ENCODE measurements around the gene HBA2. TPM values are rescaled to one million over a fixed set of nuclear protein-coding genes. Genes with fewer than 3 reads are reported as not detected.

HBA2 gene
- total RNA-seq, 2 experiments from 2014 or later: 0.62 TPM; not detected in 1

- Mint-ChIP-seq H3K9me3 (no peaks in the 10 kb centered on the region), H3K4me3 (no peak overlapping the region), H3K27me3 (ENCODE audit: low read depth) (peaks cover 37% of the 10 kb centered on the region), H3K36me3 (ENCODE audit: low read depth) (no peaks in the 10 kb centered on the region), H3K4me1 (ENCODE audit: low read depth) (peaks cover 9% of the 10 kb centered on the region), H3K27ac (no peak overlapping the region)
- CTCF ChIA-PET: interaction anchor here (0.6 to 1.0 kb wide), 3 partner anchors 18 to 562 kb away, joined by 3 to 4 read pairs (median 3); no protein-coding TSS in a partner anchor
- intact Hi-C loops (cut with micrococcal nuclease): no loop called here
- no peak for DNase-seq
These were observed 6.8 kb downstream of the HBA2 start for GRCh38 chr16:179211-180092.

GRCh38 chr16:180101-180675 lies 7.5 kb downstream of the HBA2 start, which contains the start of gene HBQ1:
HBQ1 (plus strand) TSS chr16:180459; CDS start chr16:180487, 28 bp downstream.
- Mint-ChIP-seq H3K4me1 (ENCODE audit: low read depth) (peaks cover 5% of the 10 kb centered on the region), H3K36me3 (ENCODE audit: low read depth) (peaks cover 2% of the 10 kb centered on the region), H3K9me3 (no peaks in the 10 kb centered on the region), H3K4me3 (peak within 1 kb of the TSS; percentile 49), H3K27me3 (ENCODE audit: low read depth) (peaks cover 30% of the 10 kb centered on the region), H3K27ac (no peak within 1 kb of the TSS)
- DNase-seq: no peak
- CTCF ChIA-PET: interaction anchor here (0.6 to 2.8 kb wide), 5 partner anchors 19 to 561 kb away, joined by 3 to 15 read pairs (median 4); no protein-coding TSS in a partner anchor
- intact Hi-C loops (cut with micrococcal nuclease): no loop called here

- H3K4me1 Mint-ChIP-seq (ENCODE audit: low read depth): no peaks in the 10 kb centered on the region
- DNase-seq: peak; percentile 88
- intact Hi-C loops (cut with micrococcal nuclease): loop anchor here (1.0 kb wide), 4 partner anchors 64 to 181 kb away; no protein-coding TSS in a partner anchor
- CTCF ChIA-PET: interaction anchor here (0.7 to 2.8 kb wide), 16 partner anchors 10 to 156 kb away, joined by 3 to 20 read pairs (median 3); no protein-coding TSS in a partner anchor
- H3K4me3 Mint-ChIP-seq: peak overlapping the region; percentile 49
- H3K9me3 Mint-ChIP-seq: no peaks in the 10 kb centered on the region
- peaks cover 25% of the 10 kb centered on the region for H3K27me3 Mint-ChIP-seq (ENCODE audit: low read depth)
- H3K36me3 Mint-ChIP-seq (ENCODE audit: low read depth): peaks cover 7% of the 10 kb centered on the region
- H3K27ac Mint-ChIP-seq: no peak overlapping the region
These were observed 8.2 kb downstream of the HBA2 start for GRCh38 chr16:180681-181564.

GRCh38 chr16:181565-182021 lies 8.9 kb downstream of the HBA2 start:
- Mint-ChIP-seq H3K4me3 (no peak overlapping the region), H3K27ac (no peak overlapping the region), H3K9me3 (no peaks in the 10 kb centered on the region), H3K4me1 (ENCODE audit: low read depth) (no peaks in the 10 kb centered on the region), H3K36me3 (ENCODE audit: low read depth) (peaks cover 7% of the 10 kb centered on the region), H3K27me3 (ENCODE audit: low read depth) (peaks cover 25% of the 10 kb centered on the region)
- no peak for DNase-seq
- intact Hi-C loops (cut with micrococcal nuclease): loop anchor here (1.0 kb wide), 4 partner anchors 64 to 181 kb away; no protein-coding TSS in a partner anchor
- CTCF ChIA-PET: interaction anchor here (0.7 to 2.8 kb wide), 16 partner anchors 9 to 180 kb away, joined by 3 to 20 read pairs (median 4); no protein-coding TSS in a partner anchor

GRCh38 chr16:183005-183404 lies 10.3 kb downstream of the HBA2 start:
- Mint-ChIP-seq H3K9me3 (no peaks in the 10 kb centered on the region), H3K36me3 (ENCODE audit: low read depth) (peaks cover 12% of the 10 kb centered on the region), H3K27me3 (ENCODE audit: low read depth) (peaks cover 16% of the 10 kb centered on the region), H3K4me3 (no peak overlapping the region), H3K4me1 (ENCODE audit: low read depth) (no peaks in the 10 kb centered on the region), H3K27ac (no peak overlapping the region)
- DNase-seq: no peak
- intact Hi-C loops (cut with micrococcal nuclease): no loop called here
- CTCF ChIA-PET: interaction anchor here (0.7 to 2.5 kb wide), 3 partner anchors 65 to 132 kb away, joined by 8 to 20 read pairs (median 15); no protein-coding TSS in a partner anchor

GRCh38 chr16:185213-185612 lies 12.5 kb downstream of the HBA2 start:
- H3K27me3 Mint-ChIP-seq (ENCODE audit: low read depth): no peaks in the 10 kb centered on the region

GRCh38 chr16:185691-186090 lies 13.0 kb downstream of the HBA2 start:
- no peaks in the 10 kb centered on the region for H3K4me1 Mint-ChIP-seq (ENCODE audit: low read depth)
- CTCF ChIA-PET: interaction anchor here (1.2 kb wide), 1 partner anchor 79 kb away, joined by 3 read pairs; no protein-coding TSS in a partner anchor

More at GRCh38 chr16:185213-185612, 12.5 kb downstream of the HBA2 start:
- no peaks in the 10 kb centered on the region for H3K4me1 Mint-ChIP-seq (ENCODE audit: low read depth)
- H3K36me3 Mint-ChIP-seq (ENCODE audit: low read depth): peaks cover 27% of the 10 kb centered on the region
- no peak overlapping the region for H3K4me3 Mint-ChIP-seq
- intact Hi-C loops (cut with micrococcal nuclease): no loop called here
- H3K27ac Mint-ChIP-seq: no peak overlapping the region
- CTCF ChIA-PET: interaction anchor here (0.6 to 1.2 kb wide), 2 partner anchors 68 to 78 kb away, joined by 3 read pairs; no protein-coding TSS in a partner anchor
- H3K9me3 Mint-ChIP-seq: no peaks in the 10 kb centered on the region
- DNase-seq: no peak

GRCh38 chr16:187330-187729 lies 14.7 kb downstream of the HBA2 start:
- no peak overlapping the region for H3K27ac Mint-ChIP-seq
- no peak overlapping the region for H3K4me3 Mint-ChIP-seq
- CTCF ChIA-PET: interaction anchor here (1.3 kb wide), 1 partner anchor 90 kb away, joined by 5 read pairs; no protein-coding TSS in a partner anchor
- intact Hi-C loops (cut with micrococcal nuclease): no loop called here
- H3K4me1 Mint-ChIP-seq (ENCODE audit: low read depth): no peaks in the 10 kb centered on the region
- peaks cover 38% of the 10 kb centered on the region for H3K36me3 Mint-ChIP-seq (ENCODE audit: low read depth)
- H3K27me3 Mint-ChIP-seq (ENCODE audit: low read depth): no peaks in the 10 kb centered on the region
- no peaks in the 10 kb centered on the region for H3K9me3 Mint-ChIP-seq
- DNase-seq: no peak

More at GRCh38 chr16:185691-186090, 13.0 kb downstream of the HBA2 start:
- Mint-ChIP-seq H3K27me3 (ENCODE audit: low read depth) (no peaks in the 10 kb centered on the region), H3K27ac (no peak overlapping the region), H3K36me3 (ENCODE audit: low read depth) (peaks cover 29% of the 10 kb centered on the region), H3K4me3 (no peak overlapping the region), H3K9me3 (no peaks in the 10 kb centered on the region)
- intact Hi-C loops (cut with micrococcal nuclease): no loop called here
- DNase-seq: no peak

GRCh38 chr16:188674-189073 lies 16.0 kb downstream of the HBA2 start:
- peak; percentile 42 for DNase-seq
- H3K4me1 Mint-ChIP-seq (ENCODE audit: low read depth): no peaks in the 10 kb centered on the region
- CTCF ChIA-PET: interaction anchor here (1.0 kb wide), 1 partner anchor 82 kb away, joined by 3 read pairs; no protein-coding TSS in a partner anchor
- no peaks in the 10 kb centered on the region for H3K27me3 Mint-ChIP-seq (ENCODE audit: low read depth)
- intact Hi-C loops (cut with micrococcal nuclease): no loop called here
- H3K9me3 Mint-ChIP-seq: no peaks in the 10 kb centered on the region
- peaks cover 43% of the 10 kb centered on the region for H3K36me3 Mint-ChIP-seq (ENCODE audit: low read depth)
- H3K4me3 Mint-ChIP-seq: no peak overlapping the region
- H3K27ac Mint-ChIP-seq: no peak overlapping the region

GRCh38 chr16:189604-190186 lies 17.0 kb downstream of the HBA2 start:
- Mint-ChIP-seq H3K9me3 (no peaks in the 10 kb centered on the region), H3K27me3 (ENCODE audit: low read depth) (no peaks in the 10 kb centered on the region), H3K36me3 (ENCODE audit: low read depth) (peaks cover 43% of the 10 kb centered on the region), H3K4me1 (ENCODE audit: low read depth) (no peaks in the 10 kb centered on the region), H3K27ac (no peak overlapping the region), H3K4me3 (no peak overlapping the region)
- CTCF ChIA-PET: interaction anchor here (0.6 to 1.0 kb wide), 2 partner anchors 83 to 222 kb away, joined by 3 read pairs; no protein-coding TSS in a partner anchor
- no peak for DNase-seq
- intact Hi-C loops (cut with micrococcal nuclease): no loop called here

- H3K4me1 Mint-ChIP-seq (ENCODE audit: low read depth): no peaks in the 10 kb centered on the region
- no peaks in the 10 kb centered on the region for H3K27me3 Mint-ChIP-seq (ENCODE audit: low read depth)
- CTCF ChIA-PET: no interaction called here
- H3K27ac Mint-ChIP-seq: no peak overlapping the region
- no peak overlapping the region for H3K4me3 Mint-ChIP-seq
- H3K9me3 Mint-ChIP-seq: no peaks in the 10 kb centered on the region
- peaks cover 36% of the 10 kb centered on the region for H3K36me3 Mint-ChIP-seq (ENCODE audit: low read depth)
- intact Hi-C loops (cut with micrococcal nuclease): no loop called here
- no peak for DNase-seq
These were observed 19.2 kb downstream of the HBA2 start for GRCh38 chr16:191831-192230.
